ENCODE measurements around the gene ZNF274. TPM values are rescaled to one million over a fixed set of nuclear protein-coding genes. Genes with fewer than 3 reads are reported as not detected.

The ZNF274 gene
- total RNA-seq, 6 experiments from 2014 or later, result 12.7 to 18.5 (median 14.4) TPM

GRCh38 chr19:58203814-58204475 lies 21.1 kb downstream of the ZNF274 start:
- intact Hi-C loops (cut with DNase I), result no loop called here
- TF ChIP-seq POLR2A (IDR thresholded peaks at IDR 0.05) (no peak), CTCF (IDR thresholded peaks at IDR 0.05) (no peak)
- peaks cover 10 to 68% (median 20%) of the 10 kb centered on the region in 4 donors for H3K36me3 ChIP-seq
- DNase-seq (no peak), ATAC-seq (no peak)
- H3K4me3 ChIP-seq, result no peak overlapping the region
- no peaks in the 10 kb centered on the region for H3K27me3 ChIP-seq
- H3K4me1 ChIP-seq, result no peaks in the 10 kb centered on the region
- no peak overlapping the region for H3K27ac ChIP-seq
- H3K9me3 ChIP-seq, result peaks cover 0 to 97% (median 58%) of the 10 kb centered on the region in 4 donors
- WGBS (ENCODE audit: insufficient coverage, low coverage, low lambda C conversion rate, missing lambda C conversion rate), result 34% methylated on average over 27 of the region's 49 CpGs

GRCh38 chr19:58204566-58204965 lies 21.7 kb downstream of the ZNF274 start:
- Histone ChIP-seq H3K27ac (no peak overlapping the region), H3K4me1 (no peaks in the 10 kb centered on the region), H3K27me3 (no peaks in the 10 kb centered on the region), H3K9me3 (peaks cover 0 to 97% (median 58%) of the 10 kb centered on the region in 4 donors), H3K4me3 (no peak overlapping the region), H3K36me3 (peaks cover 10 to 70% (median 22%) of the 10 kb centered on the region in 4 donors)
- DNase-seq (no peak), ATAC-seq (no peak)
- WGBS (ENCODE audit: insufficient coverage, low coverage, low lambda C conversion rate, missing lambda C conversion rate), result 50% methylated on average over 15 of the region's 15 CpGs
- no peak for TF ChIP-seq CTCF (IDR thresholded peaks at IDR 0.05)
- no peak for TF ChIP-seq POLR2A (IDR thresholded peaks at IDR 0.05)
- intact Hi-C loops (cut with DNase I), result no loop called here

GRCh38 chr19:58209577-58209976 lies 26.7 kb downstream of the ZNF274 start:
- DNase-seq (no peak), ATAC-seq (peak in 1 of 4 donors; percentile 17)
- no peak overlapping the region for H3K4me3 ChIP-seq
- intact Hi-C loops (cut with DNase I), result no loop called here
- no peaks in the 10 kb centered on the region for H3K4me1 ChIP-seq
- H3K9me3 ChIP-seq, result peaks cover 0 to 93% (median 65%) of the 10 kb centered on the region in 4 donors
- 100% methylated on average over 1 of the region's 8 CpGs for WGBS (ENCODE audit: insufficient coverage, low coverage, low lambda C conversion rate, missing lambda C conversion rate)
- no peak overlapping the region for H3K27ac ChIP-seq
- peaks cover 10 to 80% (median 42%) of the 10 kb centered on the region in 4 donors for H3K36me3 ChIP-seq
- TF ChIP-seq POLR2A (IDR thresholded peaks at IDR 0.05) (no peak), CTCF (IDR thresholded peaks at IDR 0.05) (no peak)
- H3K27me3 ChIP-seq, result no peaks in the 10 kb centered on the region

- Histone ChIP-seq H3K27me3 (no peaks in the 10 kb centered on the region), H3K36me3 (peaks cover 0 to 60% (median 32%) of the 10 kb centered on the region in 4 donors), H3K4me1 (no peaks in the 10 kb centered on the region), H3K27ac (no peak overlapping the region), H3K9me3 (peaks cover 0 to 93% (median 58%) of the 10 kb centered on the region in 4 donors), H3K4me3 (no peak overlapping the region)
- 95% methylated on average over 13 of the region's 17 CpGs for WGBS (ENCODE audit: insufficient coverage, low coverage, low lambda C conversion rate, missing lambda C conversion rate)
- TF ChIP-seq CTCF (IDR thresholded peaks at IDR 0.05) (no peak), POLR2A (IDR thresholded peaks at IDR 0.05) (no peak)
- ATAC-seq, result no peak
- intact Hi-C loops (cut with DNase I), result no loop called here
- no peak for DNase-seq
These were observed 29.6 kb downstream of the ZNF274 start for GRCh38 chr19:58212336-58213074.
